ENCODE results near the gene CHAMP1.

- TF ChIP-seq CTCF (IDR thresholded peaks at IDR 0.05; ENCODE audit: extremely low read depth in 1 of 2, insufficient read depth in 1 of 2, low read depth in 1 of 2, low read length in 2 of 2) (no peak), POLR2AphosphoS5 (IDR thresholded peaks at IDR 0.05; ENCODE audit: insufficient read depth, low read depth, low read length) (no peak), POLR2A (IDR thresholded peaks at IDR 0.05; ENCODE audit: low read depth, low read length) (no peak), EZH2 (IDR thresholded peaks at IDR 0.05; ENCODE audit: borderline replicate concordance, low read depth, low read length, severe bottlenecking) (no peak), MAX (IDR thresholded peaks at IDR 0.05; ENCODE audit: insufficient read depth, insufficient read length) (no peak), JUN (IDR thresholded peaks at IDR 0.05; ENCODE audit: borderline replicate concordance, insufficient read depth, insufficient read length, low read depth) (no peak), FOS (IDR thresholded peaks at IDR 0.05; ENCODE audit: borderline replicate concordance, insufficient read depth, low read length) (no peak), GATA2 (IDR thresholded peaks at IDR 0.05; ENCODE audit: insufficient read depth, insufficient read length, low read depth, low read length) (no peak), MYC (IDR thresholded peaks at IDR 0.05; ENCODE audit: low read depth, low read length) (no peak)
Measured at GRCh38 chr13:114268344-114269280, 45.7 kb upstream of the CHAMP1 start.

Measured in endothelial cell of umbilical vein (primary cell).